Ishikawa (cell line): ENCODE measurements around the gene FDX1.

Experiments used
- TCF12 ChIP-seq: IDR thresholded peaks from 2 replicates; pipeline ENCODE4 v1.6.1; 2012; ENCODE audit warnings: low read depth
- TEAD4 ChIP-seq: IDR thresholded peaks from 2 replicates; pipeline ENCODE4 v1.6.1; 2012

DNA sequence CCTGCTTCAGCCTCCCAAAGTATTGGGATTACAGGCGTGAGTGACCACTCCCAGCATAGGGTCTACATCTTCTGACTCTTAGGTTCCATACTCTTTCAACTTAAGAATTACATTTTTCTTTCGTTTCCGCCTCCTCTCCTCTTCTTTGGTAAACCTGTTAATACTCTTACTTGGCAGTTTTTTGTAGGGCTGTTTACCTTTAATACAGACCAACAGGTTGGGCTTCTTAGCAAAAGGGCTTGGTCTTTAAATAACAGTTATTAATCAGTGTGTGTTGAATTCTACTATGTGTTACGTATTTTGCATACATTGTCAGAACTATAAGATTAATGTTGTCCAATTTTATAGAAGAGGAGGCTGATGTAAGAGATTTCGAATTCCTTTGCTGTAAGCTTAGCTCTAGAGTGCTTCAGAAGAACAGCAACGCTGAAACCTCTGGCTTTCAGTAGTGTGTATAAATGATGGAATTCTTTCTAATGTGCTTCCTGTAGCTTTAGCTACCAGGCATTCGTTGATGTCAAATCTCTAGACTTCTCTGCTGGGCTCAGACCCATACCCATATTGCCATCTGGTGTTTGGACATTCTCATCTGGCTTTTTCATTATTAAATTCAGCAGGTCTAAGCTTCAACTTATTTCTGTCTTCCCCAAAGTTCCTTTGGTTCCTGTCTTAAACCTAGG, 3.1 kb downstream of the FDX1 start:
- TF ChIP-seq TCF12 (no peak), TEAD4 (no peak)
